WI38 (cell line): Measurements from ENCODE around the gene SPTLC2.
"Not testable (repeated sequence)": the region's sequence is repeated elsewhere in the genome, so short reads cannot be mapped to it uniquely, and the experiment has no call there.

Experiments used
- H3K4me3 ChIP-seq: 2 replicates; pipeline ENCODE4 v1.5.1; 2011; ENCODE audit warnings: low read depth, mild to moderate bottlenecking, control low read depth, low read length
- TF ChIP-seq, protein P1 (sequence below): IDR thresholded peaks from 2 replicates; pipeline ENCODE4 v1.5.1; 2012; ENCODE audit warnings: low read depth, mild to moderate bottlenecking, control low read depth, low read length

SPTLC2 gene

DNA sequence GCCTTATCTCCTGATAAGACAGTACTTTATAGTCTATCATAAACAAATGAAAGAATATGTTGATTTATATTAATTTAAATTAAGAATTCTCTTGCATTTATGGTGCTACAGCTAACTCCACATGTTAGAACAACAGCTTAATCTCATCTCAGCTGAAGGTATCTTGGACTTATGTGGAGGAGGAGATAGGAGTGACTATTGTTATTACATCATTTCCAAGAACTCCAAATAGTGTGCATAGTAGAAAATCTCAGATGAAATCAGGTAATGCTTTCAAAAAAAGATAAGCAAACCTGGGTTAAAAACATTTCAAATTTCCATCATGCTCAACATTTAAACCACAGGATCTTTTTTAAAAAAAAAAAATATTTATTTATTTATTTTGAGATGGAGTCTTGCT lies 86.5 kb downstream of the SPTLC2 start:
- H3K4me3 ChIP-seq = no peak overlapping the region
- TF ChIP-seq, protein P1, sequence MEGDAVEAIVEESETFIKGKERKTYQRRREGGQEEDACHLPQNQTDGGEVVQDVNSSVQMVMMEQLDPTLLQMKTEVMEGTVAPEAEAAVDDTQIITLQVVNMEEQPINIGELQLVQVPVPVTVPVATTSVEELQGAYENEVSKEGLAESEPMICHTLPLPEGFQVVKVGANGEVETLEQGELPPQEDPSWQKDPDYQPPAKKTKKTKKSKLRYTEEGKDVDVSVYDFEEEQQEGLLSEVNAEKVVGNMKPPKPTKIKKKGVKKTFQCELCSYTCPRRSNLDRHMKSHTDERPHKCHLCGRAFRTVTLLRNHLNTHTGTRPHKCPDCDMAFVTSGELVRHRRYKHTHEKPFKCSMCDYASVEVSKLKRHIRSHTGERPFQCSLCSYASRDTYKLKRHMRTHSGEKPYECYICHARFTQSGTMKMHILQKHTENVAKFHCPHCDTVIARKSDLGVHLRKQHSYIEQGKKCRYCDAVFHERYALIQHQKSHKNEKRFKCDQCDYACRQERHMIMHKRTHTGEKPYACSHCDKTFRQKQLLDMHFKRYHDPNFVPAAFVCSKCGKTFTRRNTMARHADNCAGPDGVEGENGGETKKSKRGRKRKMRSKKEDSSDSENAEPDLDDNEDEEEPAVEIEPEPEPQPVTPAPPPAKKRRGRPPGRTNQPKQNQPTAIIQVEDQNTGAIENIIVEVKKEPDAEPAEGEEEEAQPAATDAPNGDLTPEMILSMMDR = no peak

DNA sequence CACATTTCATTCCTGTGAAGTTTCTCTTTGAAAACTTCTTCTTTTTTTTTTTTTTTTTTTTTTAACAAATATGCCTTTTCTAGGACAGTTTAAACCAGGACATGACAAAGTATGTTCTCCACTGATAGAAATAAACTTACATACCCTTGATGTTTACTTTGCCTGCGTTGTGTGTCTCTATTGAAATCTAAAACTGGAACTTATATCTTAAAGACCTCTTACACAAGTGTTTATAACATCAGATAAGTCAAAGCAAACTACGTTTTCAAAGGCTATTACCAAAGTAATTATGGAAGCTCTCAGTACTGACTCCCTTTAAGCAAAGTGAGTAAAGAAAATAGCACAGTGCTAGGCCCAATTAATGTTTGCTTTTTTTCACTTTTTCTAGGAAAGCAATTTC lies 87.2 kb downstream of the SPTLC2 start:
- TF ChIP-seq, protein P1 = no peak
- no peak overlapping the region for H3K4me3 ChIP-seq

DNA sequence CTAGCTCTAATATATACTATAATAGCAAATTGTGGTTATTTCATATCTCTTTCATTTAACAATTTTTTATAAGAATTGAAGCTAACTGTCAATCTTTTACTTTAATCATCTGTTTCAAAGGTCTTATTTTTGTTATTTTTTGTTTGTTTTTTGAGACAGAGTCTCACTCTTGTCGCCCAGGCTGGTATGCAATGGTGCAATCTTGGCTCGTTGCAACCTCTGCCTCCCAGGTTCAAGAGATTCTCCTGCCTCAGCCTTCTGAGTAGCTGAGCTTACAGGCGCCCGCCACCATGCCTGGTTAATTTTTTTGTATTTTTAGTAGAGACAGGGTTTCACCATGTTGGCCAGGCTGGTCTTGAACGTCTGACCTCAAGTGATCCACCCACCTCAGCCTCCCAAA lies 87.7 kb downstream of the SPTLC2 start:
- H3K4me3 ChIP-seq = not testable (repeated sequence)

DNA sequence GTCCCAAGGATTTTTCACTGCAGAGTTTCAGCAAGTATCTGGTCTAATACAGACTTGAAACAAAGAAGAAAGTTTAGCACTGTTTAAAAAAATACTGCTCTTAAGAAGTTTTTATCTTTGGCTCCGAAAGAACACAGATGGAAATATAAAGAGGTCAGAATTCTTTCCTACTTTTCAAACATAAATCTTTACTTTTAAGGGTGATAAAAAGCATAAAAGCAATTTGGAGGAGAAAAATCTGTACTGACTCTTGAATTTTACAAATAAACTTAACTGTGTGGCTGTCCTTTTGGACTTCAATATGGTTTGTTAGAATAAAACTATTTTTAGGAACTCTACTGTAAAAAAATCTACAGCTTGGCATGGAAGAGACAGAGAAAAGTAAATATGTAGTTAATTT lies 90.2 kb downstream of the SPTLC2 start:
- H3K4me3 ChIP-seq = no peak overlapping the region
- TF ChIP-seq, protein P1 = no peak

DNA sequence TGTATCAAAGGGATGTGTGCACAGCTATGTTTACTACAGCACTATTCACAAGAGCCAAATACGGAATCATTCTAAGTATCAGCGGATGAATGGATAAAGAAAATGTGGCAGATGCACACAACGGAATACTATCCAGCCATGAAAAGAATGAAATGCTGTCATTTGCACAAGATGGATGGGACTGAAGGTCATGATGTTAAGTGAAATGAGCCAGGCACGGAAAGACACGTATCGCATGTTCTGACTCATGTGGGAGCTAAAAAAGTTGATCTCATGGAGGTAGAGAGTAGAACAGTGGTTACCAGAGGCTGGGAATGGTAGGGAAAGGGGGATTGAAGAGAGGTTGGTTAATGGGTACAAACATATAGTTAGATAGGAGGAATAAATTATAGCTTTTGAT lies 91.9 kb downstream of the SPTLC2 start:
- TF ChIP-seq, protein P1 = no peak
- H3K4me3 ChIP-seq = no peak overlapping the region

DNA sequence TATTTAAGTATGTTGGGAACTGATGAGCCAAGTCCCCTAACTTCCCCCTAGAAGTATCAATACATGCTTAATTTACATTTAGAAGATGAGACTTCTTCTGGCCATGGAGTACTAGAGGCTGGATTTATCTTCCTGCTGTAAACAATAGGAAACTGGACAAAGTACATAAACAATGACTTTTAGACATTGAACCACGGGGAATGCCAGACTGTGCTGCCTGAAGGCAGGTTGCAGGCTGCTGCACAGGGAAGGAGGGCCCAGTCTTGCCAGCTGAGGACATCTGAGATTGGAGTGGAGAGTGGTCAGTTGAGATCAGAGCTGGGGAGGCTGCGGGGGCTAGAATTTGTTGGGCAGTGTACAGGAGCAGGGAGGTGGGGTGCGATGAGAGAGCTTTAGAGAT lies 93.3 kb downstream of the SPTLC2 start:
- no peak overlapping the region for H3K4me3 ChIP-seq
- TF ChIP-seq, protein P1 = no peak

DNA sequence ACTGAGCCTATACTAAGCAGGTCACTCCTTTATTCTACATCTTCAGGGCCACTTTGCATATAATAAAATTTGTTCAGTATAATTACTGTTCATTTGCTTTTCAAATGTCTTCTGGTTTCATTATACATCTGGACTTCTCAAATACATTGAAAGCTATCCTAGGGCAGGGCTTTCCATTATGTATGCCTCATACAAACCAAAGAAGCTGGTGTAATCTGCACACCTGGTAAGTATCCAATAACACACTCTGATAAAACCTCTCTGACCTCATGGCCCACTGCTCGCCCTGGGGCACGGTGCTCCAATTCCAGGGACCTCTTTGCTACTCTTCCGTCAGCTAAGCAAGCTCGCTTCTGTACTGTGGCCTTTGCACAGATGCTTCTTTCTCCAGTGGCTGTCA lies 95.9 kb downstream of the SPTLC2 start:
- TF ChIP-seq, protein P1 = no peak
- no peak overlapping the region for H3K4me3 ChIP-seq

DNA sequence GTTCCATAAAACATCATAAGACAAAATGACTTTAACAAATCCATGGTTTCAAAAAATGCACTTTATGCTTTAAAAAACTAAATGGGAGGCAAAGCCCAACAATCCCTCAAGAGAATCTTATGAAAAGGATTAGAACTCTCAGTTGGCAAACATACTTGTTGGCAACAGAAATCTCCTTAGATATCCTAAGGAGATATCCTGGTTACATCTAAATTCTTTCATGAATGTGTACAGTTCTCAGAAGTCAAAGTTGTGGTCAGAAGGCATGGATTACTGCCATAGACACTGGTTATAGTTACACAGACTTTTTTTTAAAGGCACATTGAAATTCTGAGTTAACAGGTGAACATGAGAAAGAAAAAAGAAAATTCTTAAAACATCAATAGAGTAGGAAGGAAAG lies 100.3 kb downstream of the SPTLC2 start:
- TF ChIP-seq, protein P1 = no peak
- no peak overlapping the region for H3K4me3 ChIP-seq
